ENCODE data around the gene IGSF21. TPM values are rescaled to one million over a fixed set of nuclear protein-coding genes. Genes with fewer than 3 reads are reported as not detected.

IGSF21 gene
- total and polyA plus RNA-seq, 2 donors (not counting 1 experiment from before 2014, with no cell fraction given) = not detected

DNA sequence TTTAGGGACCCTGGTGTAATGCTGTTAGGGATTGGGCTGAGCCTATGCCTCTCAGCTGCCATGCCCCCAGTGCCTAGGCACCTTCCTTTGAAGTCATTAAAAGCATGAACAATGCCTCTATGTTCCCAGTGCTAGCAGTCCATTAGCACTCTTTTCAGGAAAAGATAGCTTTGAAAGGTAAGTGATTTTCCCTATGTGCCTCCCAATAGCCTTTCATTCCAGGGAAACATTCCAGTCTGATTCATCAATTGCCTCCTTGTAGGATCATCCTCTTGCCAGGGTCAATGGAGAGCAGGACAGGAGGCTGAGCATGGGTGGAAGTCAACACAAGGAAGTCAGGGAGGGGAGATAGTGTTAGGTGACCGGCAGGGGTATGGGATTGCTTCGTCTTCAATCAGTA is 8.6 kb upstream of the IGSF21 start:
- POLR2A ChIA-PET = no interaction called here
- Histone ChIP-seq H3K36me3 (replicated peaks in 1 of 2; ENCODE audit: control extremely low read depth in 1 of 2, control insufficient read depth in 1 of 2, extremely low read depth in 1 of 2, insufficient read depth in 2 of 2, low read length in 1 of 2) (no peaks in the 10 kb centered on the region), H3K4me2 (replicated peaks; ENCODE audit: low read depth, low read length, poor library complexity, severe bottlenecking) (no peak overlapping the region), H4K20me1 (ENCODE audit: control insufficient read depth, insufficient read depth, low read length, poor library complexity, severe bottlenecking) (no peaks in the 10 kb centered on the region), H3K4me3 (ENCODE audit: control extremely low read depth in 1 of 5, extremely low read depth in 1 of 5, insufficient read depth in 1 of 5, low read depth in 2 of 5, low read length in 4 of 5) (no peak overlapping the region), H3K79me2 (ENCODE audit: control insufficient read depth, insufficient read depth, low read length) (no peaks in the 10 kb centered on the region), H3K27ac (ENCODE audit: low read length in 2 of 2) (no peak overlapping the region), H3K9ac (ENCODE audit: low read length) (no peak overlapping the region), H3K9me3 (ENCODE audit: control extremely low read depth in 1 of 3, control insufficient read depth in 2 of 3, insufficient read depth in 1 of 3, low read length in 2 of 3) (peaks cover 0 to 4% (median 0%) of the 10 kb centered on the region in 3 donors), H2AFZ (ENCODE audit: insufficient read depth, low read depth, low read length, poor library complexity, severe bottlenecking) (no peak overlapping the region), H3K4me1 (ENCODE audit: control insufficient read depth in 2 of 2, insufficient read depth in 2 of 2, low read length in 2 of 2) (no peaks in the 10 kb centered on the region), H3K27me3 (replicated peaks in 1 of 4; ENCODE audit: control extremely low read depth in 1 of 4, control insufficient read depth in 3 of 4, insufficient read depth in 4 of 4, low read length in 3 of 4) (peaks cover 0 to 14% (median 2%) of the 10 kb centered on the region in 4 experiments)
- Mint-ChIP-seq H3K27me3 (peaks cover 44% of the 10 kb centered on the region), H3K4me3 (no peak overlapping the region), H3K9me3 (ENCODE audit: insufficient read depth) (no peaks in the 10 kb centered on the region), H3K27ac (no peak overlapping the region), H3K4me1 (no peaks in the 10 kb centered on the region)
- no peak for ATAC-seq (ENCODE audit: low read depth)
- WGBS (ENCODE audit: insufficient coverage) = 79% methylated on average over 2 of the region's 2 CpGs
- intact Hi-C loops (cut with micrococcal nuclease) = no loop called here
- no peak for DNase-seq
- CTCF ChIA-PET = interaction anchor here (1.7 to 2.1 kb wide), 2 partner anchors 438 to 604 kb away, joined by 5 to 17 read pairs; no protein-coding TSS in a partner anchor
- TF ChIP-seq EZH2 (IDR thresholded peaks at IDR 0.05; ENCODE audit: borderline replicate concordance, insufficient read depth, low read depth, low read length, poor library complexity, severe bottlenecking) = no peak
- TF ChIP-seq CTCF (IDR thresholded peaks at IDR 0.05) = no peak

- H3K9ac ChIP-seq (ENCODE audit: low read length) = no peak overlapping the region
- no peaks in the 10 kb centered on the region for H3K4me1 Mint-ChIP-seq
- H3K9me3 Mint-ChIP-seq (ENCODE audit: insufficient read depth) = no peaks in the 10 kb centered on the region
- H3K27ac Mint-ChIP-seq = no peak overlapping the region
- no peaks in the 10 kb centered on the region for H4K20me1 ChIP-seq (ENCODE audit: control insufficient read depth, insufficient read depth, low read length, poor library complexity, severe bottlenecking)
- ChIA-PET POLR2A (no interaction called here), CTCF (interaction anchor here (0.8 to 2.1 kb wide), 13 partner anchors 8 to 607 kb away, joined by 3 to 17 read pairs (median 4); no protein-coding TSS in a partner anchor)
- H3K4me2 ChIP-seq (replicated peaks; ENCODE audit: low read depth, low read length, poor library complexity, severe bottlenecking) = no peak overlapping the region
- no peak overlapping the region for H3K4me3 Mint-ChIP-seq
- no peaks in the 10 kb centered on the region for H3K36me3 ChIP-seq (replicated peaks in 1 of 2; ENCODE audit: control extremely low read depth in 1 of 2, control insufficient read depth in 1 of 2, extremely low read depth in 1 of 2, insufficient read depth in 2 of 2, low read length in 1 of 2)
- intact Hi-C loops (cut with micrococcal nuclease) = no loop called here
- peaks cover 0 to 1% (median 0%) of the 10 kb centered on the region in 3 donors for H3K9me3 ChIP-seq (ENCODE audit: control extremely low read depth in 1 of 3, control insufficient read depth in 2 of 3, insufficient read depth in 1 of 3, low read length in 2 of 3)
- H3K27ac ChIP-seq (ENCODE audit: low read length in 2 of 2) = no peak overlapping the region
- peaks cover 0 to 17% (median 2%) of the 10 kb centered on the region in 4 experiments for H3K27me3 ChIP-seq (replicated peaks in 1 of 4; ENCODE audit: control extremely low read depth in 1 of 4, control insufficient read depth in 3 of 4, insufficient read depth in 4 of 4, low read length in 3 of 4)
- H2AFZ ChIP-seq (ENCODE audit: insufficient read depth, low read depth, low read length, poor library complexity, severe bottlenecking) = no peak overlapping the region
- TF ChIP-seq EZH2 (IDR thresholded peaks at IDR 0.05; ENCODE audit: borderline replicate concordance, insufficient read depth, low read depth, low read length, poor library complexity, severe bottlenecking) (no peak), CTCF (IDR thresholded peaks at IDR 0.05) (no peak)
- 82% methylated on average over 5 of the region's 12 CpGs for WGBS (ENCODE audit: insufficient coverage)
- H3K4me1 ChIP-seq (ENCODE audit: control insufficient read depth in 2 of 2, insufficient read depth in 2 of 2, low read length in 2 of 2) = no peaks in the 10 kb centered on the region
- H3K27me3 Mint-ChIP-seq = peaks cover 43% of the 10 kb centered on the region
- ATAC-seq (ENCODE audit: low read depth) = no peak
- H3K79me2 ChIP-seq (ENCODE audit: control insufficient read depth, insufficient read depth, low read length) = no peaks in the 10 kb centered on the region
- DNase-seq = no peak
- H3K4me3 ChIP-seq (ENCODE audit: control extremely low read depth in 1 of 5, extremely low read depth in 1 of 5, insufficient read depth in 1 of 5, low read depth in 2 of 5, low read length in 4 of 5) = no peak overlapping the region
These were observed 7.5 kb upstream of the IGSF21 start for GRCh38 chr1:18100060-18100459.
